ENCODE results near the gene STARD10. TPM values are rescaled to one million over a fixed set of nuclear protein-coding genes. Genes with fewer than 3 reads are reported as not detected.

The STARD10 gene
- 7.1 and 22.6 TPM in 2 replicates for total RNA-seq

GRCh38 chr11:72793425-72794367 is at the start of gene STARD10:
Gene STARD10, minus strand, starts transcription at chr11:72794047. Its CDS starts 12,866 bp downstream, at chr11:72781181.

GRCh38 chr11:72814286-72815109 is 20.7 kb upstream of the STARD10 start, which contains the start of gene ATG16L2:
Gene ATG16L2, plus strand, starts transcription at chr11:72814411. Its CDS starts 35 bp downstream, at chr11:72814446.

GRCh38 chr11:72752088-72752914 is 41.5 kb downstream of the STARD10 start, which contains the start of gene ARAP1:
Gene ARAP1, minus strand, starts transcription at chr11:72752408. Its CDS starts 25,280 bp downstream, at chr11:72727128.

Other genes with a start within 250 kb of the STARD10 start
- gene PDE2A, start 119.6 kb downstream of the STARD10 start, total RNA-seq, result 1.3 and 3.4 TPM in 2 replicates
- gene ARAP1, start 41.6 kb downstream of the STARD10 start, total RNA-seq, result 69.8 and 94.7 TPM in 2 replicates
- gene ATG16L2, start 20.4 kb upstream of the STARD10 start, total RNA-seq, result 4.8 and 11.6 TPM in 2 replicates

All from regular cardiac myocyte (primary cell).